ENCODE data around the gene TMEM132C.
A peak's percentile ranks its signal among the peaks of the same experiment; 100 is the strongest.

Gene TMEM132C

DNA sequence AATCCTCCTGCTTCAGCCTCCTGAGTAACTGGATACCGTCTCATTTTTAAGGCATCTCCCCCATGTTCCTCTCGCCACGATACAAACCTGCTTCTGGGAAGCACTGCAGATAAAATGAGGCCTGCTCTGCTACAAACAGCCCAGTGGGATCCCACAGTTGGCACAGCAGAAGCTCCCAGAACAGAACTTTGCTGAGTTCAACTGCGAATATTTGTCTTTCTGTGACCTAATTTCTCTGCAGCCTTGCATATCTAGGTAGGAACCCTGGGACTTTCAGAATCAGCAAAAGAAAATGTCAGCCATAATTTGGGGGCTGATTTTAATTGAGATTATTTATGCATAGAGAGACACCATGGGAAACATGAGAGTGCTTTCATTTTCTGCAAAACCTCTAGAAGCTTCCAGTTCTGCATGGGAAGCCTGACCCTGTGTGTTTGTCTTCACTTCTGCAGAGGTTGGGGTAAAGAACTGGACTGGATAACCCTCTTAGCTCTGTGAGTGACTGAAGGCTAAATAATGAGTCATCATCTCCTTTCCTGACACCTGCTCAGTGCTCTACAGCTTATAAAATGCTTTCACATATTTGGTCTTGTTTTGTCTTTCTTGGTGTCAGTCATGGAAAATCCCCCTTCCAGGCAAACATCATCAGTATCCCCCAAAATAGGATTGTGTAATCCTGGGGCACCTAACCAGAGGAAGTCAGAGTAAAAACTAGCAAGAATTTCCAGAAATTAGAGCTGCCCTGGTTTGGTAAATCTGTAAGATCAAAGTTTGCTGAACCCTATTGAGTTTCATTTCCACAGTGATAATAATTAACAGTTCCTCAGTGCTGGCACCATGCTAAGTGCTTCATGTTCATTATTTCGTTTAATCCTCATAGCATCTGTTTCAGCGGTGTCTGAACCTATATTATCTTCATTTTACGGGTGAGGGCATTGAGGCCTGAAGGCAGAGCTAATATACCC, 371.0 kb downstream of the TMEM132C start:
- Mint-ChIP-seq H3K4me1 (peaks cover 17% of the 10 kb centered on the region), H3K27me3 (ENCODE audit: low read depth) (peaks cover 3% of the 10 kb centered on the region), H3K36me3 (ENCODE audit: low read depth) (no peaks in the 10 kb centered on the region), H3K9me3 (peaks cover 4% of the 10 kb centered on the region), H3K27ac (peak overlapping the region in 2 of 3 experiments; percentile 50 to 59), H3K4me3 (no peak overlapping the region)
- no peak for TF ChIP-seq CTCF (IDR thresholded peaks at IDR 0.05; ENCODE audit: unreplicated experiment in 3 of 3)

GRCh38 chr12:128639089-128639488, 372.1 kb downstream of the TMEM132C start:
- no peak overlapping the region for H3K27ac Mint-ChIP-seq
- H3K4me3 Mint-ChIP-seq = no peak overlapping the region
- no peak for TF ChIP-seq CTCF (IDR thresholded peaks at IDR 0.05; ENCODE audit: unreplicated experiment in 3 of 3)
- H3K27me3 Mint-ChIP-seq (ENCODE audit: low read depth) = peaks cover 3% of the 10 kb centered on the region
- H3K36me3 Mint-ChIP-seq (ENCODE audit: low read depth) = no peaks in the 10 kb centered on the region
- peaks cover 4% of the 10 kb centered on the region for H3K9me3 Mint-ChIP-seq
- peaks cover 27% of the 10 kb centered on the region for H3K4me1 Mint-ChIP-seq

DNA sequence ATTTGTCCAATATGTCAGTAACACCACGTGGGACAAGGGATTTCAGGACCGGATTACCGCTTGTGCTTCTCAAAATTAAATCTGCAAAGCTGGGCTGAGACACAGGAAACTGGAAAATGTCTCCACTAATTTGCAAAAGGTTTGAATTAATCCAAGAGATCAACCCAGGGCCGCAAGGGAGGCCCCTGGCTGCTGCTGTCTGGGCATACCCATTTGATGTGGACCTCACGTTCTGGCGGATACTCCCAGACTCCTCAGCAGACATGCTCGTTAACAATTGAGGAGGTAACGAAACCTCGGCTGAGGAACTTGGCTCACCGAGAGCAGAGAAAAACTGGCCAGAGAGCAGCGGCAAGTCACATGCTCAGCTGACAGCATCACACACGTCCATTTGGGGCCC, 376.2 kb downstream of the TMEM132C start:
- Mint-ChIP-seq H3K4me3 (no peak overlapping the region), H3K27ac (peak overlapping the region in 1 of 3 experiments; percentile 40), H3K9me3 (peaks cover 13% of the 10 kb centered on the region), H3K4me1 (peaks cover 21% of the 10 kb centered on the region), H3K36me3 (ENCODE audit: low read depth) (no peaks in the 10 kb centered on the region), H3K27me3 (ENCODE audit: low read depth) (peaks cover 11% of the 10 kb centered on the region)
- TF ChIP-seq CTCF (IDR thresholded peaks at IDR 0.05; ENCODE audit: unreplicated experiment in 3 of 3) = no peak

DNA sequence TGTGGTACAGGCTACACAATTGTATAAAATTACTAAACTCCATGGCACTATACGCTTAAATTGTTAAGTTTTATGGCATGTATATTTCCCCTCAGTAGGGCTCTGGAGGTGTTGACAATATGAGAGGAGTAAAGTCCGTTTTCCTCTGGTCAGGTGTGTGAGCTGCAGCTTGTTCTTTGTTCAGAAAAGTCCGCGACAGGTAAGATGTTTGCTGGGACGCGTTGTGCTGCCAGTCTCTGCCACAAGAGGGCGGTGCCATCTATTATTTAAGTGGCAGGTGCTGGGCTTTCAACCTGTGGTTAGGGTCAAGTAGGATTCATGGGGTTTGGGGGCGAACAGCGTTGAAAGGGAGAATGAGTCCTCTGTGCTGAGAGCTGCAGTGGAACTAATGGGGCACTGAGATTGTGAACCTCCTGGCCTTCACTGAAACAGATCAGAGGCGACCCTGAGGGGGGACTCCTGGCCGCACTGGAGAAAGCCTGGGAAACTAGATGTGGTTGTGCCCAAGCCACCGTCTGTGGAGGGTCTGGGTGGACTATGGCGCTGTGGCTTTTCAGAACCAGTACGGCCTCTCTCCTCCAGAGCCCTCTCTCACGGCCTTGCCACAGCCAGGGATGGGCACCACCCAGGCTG, 377.8 kb downstream of the TMEM132C start:
- Mint-ChIP-seq H3K4me1 (peaks cover 24% of the 10 kb centered on the region), H3K27ac (no peak overlapping the region), H3K36me3 (ENCODE audit: low read depth) (no peaks in the 10 kb centered on the region), H3K9me3 (peaks cover 16% of the 10 kb centered on the region), H3K4me3 (no peak overlapping the region), H3K27me3 (ENCODE audit: low read depth) (peaks cover 13% of the 10 kb centered on the region)
- peak; percentile 66 to 71 (median 67) for TF ChIP-seq CTCF (IDR thresholded peaks at IDR 0.05; ENCODE audit: unreplicated experiment in 3 of 3)

GRCh38 chr12:128649902-128650301, 382.9 kb downstream of the TMEM132C start:
- H3K9me3 Mint-ChIP-seq = peaks cover 16% of the 10 kb centered on the region
- no peak for TF ChIP-seq CTCF (IDR thresholded peaks at IDR 0.05; ENCODE audit: unreplicated experiment in 3 of 3)
- H3K27ac Mint-ChIP-seq = peak overlapping the region in 2 of 3 experiments; percentile 19 to 47
- peaks cover 7% of the 10 kb centered on the region for H3K4me1 Mint-ChIP-seq
- H3K36me3 Mint-ChIP-seq (ENCODE audit: low read depth) = no peaks in the 10 kb centered on the region
- H3K4me3 Mint-ChIP-seq = no peak overlapping the region
- peaks cover 12% of the 10 kb centered on the region for H3K27me3 Mint-ChIP-seq (ENCODE audit: low read depth)

All from nephron (organoid).